ENCODE results near the gene GZMH. TPM values are rescaled to one million over a fixed set of nuclear protein-coding genes. Genes with fewer than 3 reads are reported as not detected.

GZMH gene
- total and polyA plus RNA-seq, 7 donors: 1.7 to 2.5 TPM; not detected in 5

GRCh38 chr14:24633353-24633752, 23.9 kb upstream of the GZMH start:
- no peak for TF ChIP-seq EP300 (IDR thresholded peaks at IDR 0.05)
- TF ChIP-seq POLR2AphosphoS5 (IDR thresholded peaks at IDR 0.05): no peak
- no peak for TF ChIP-seq CTCF (IDR thresholded peaks at IDR 0.05)
- TF ChIP-seq POLR2A (IDR thresholded peaks at IDR 0.05): no peak
- Histone ChIP-seq H3K4me3 (no peak overlapping the region), H3K36me3 (no peaks in the 10 kb centered on the region), H3K9me3 (no peaks in the 10 kb centered on the region), H3K27ac (no peak overlapping the region), H3K27me3 (no peaks in the 10 kb centered on the region), H3K4me1 (no peaks in the 10 kb centered on the region)
- DNase-seq: no peak
- intact Hi-C loops (cut with DNase I): no loop called here
- WGBS, 2 donors: 91 to 95% methylated on average over 1 of the region's 1 CpG

- DNase-seq: no peak
- Histone ChIP-seq H3K36me3 (no peaks in the 10 kb centered on the region), H3K27ac (no peak overlapping the region), H3K4me1 (no peaks in the 10 kb centered on the region), H3K27me3 (no peaks in the 10 kb centered on the region), H3K4me3 (no peak overlapping the region), H3K9me3 (no peaks in the 10 kb centered on the region)
- 32 to 47% methylated on average over 6 of the region's 6 CpGs for WGBS, 2 donors
- no peak for TF ChIP-seq POLR2A (IDR thresholded peaks at IDR 0.05)
- TF ChIP-seq CTCF (IDR thresholded peaks at IDR 0.05): no peak
- intact Hi-C loops (cut with DNase I): no loop called here
Measured at GRCh38 chr14:24632761-24633160, 23.3 kb upstream of the GZMH start.

GRCh38 chr14:24632336-24632735, 22.9 kb upstream of the GZMH start:
- Histone ChIP-seq H3K4me1 (no peaks in the 10 kb centered on the region), H3K9me3 (no peaks in the 10 kb centered on the region), H3K27ac (no peak overlapping the region), H3K36me3 (no peaks in the 10 kb centered on the region), H3K27me3 (no peaks in the 10 kb centered on the region), H3K4me3 (no peak overlapping the region)
- no peak for DNase-seq
- 27 to 58% methylated on average over 4 of the region's 4 CpGs for WGBS, 2 donors
- no peak for TF ChIP-seq POLR2A (IDR thresholded peaks at IDR 0.05)
- TF ChIP-seq EP300 (IDR thresholded peaks at IDR 0.05): no peak
- TF ChIP-seq POLR2AphosphoS5 (IDR thresholded peaks at IDR 0.05): no peak
- no peak for TF ChIP-seq CTCF (IDR thresholded peaks at IDR 0.05)
- intact Hi-C loops (cut with DNase I): no loop called here

- 93 to 95% methylated on average over 11 of the region's 11 CpGs for WGBS, 2 donors
- no peaks in the 10 kb centered on the region for H3K4me1 ChIP-seq
- intact Hi-C loops (cut with DNase I): no loop called here
- H3K4me3 ChIP-seq: no peak overlapping the region
- H3K9me3 ChIP-seq: no peaks in the 10 kb centered on the region
- H3K27me3 ChIP-seq: no peaks in the 10 kb centered on the region
- DNase-seq: no peak
- H3K36me3 ChIP-seq: no peaks in the 10 kb centered on the region
- H3K27ac ChIP-seq: no peak overlapping the region
- TF ChIP-seq EP300 (IDR thresholded peaks at IDR 0.05) (no peak), POLR2A (IDR thresholded peaks at IDR 0.05) (no peak), POLR2AphosphoS5 (IDR thresholded peaks at IDR 0.05) (no peak), CTCF (IDR thresholded peaks at IDR 0.05) (no peak)
Measured at GRCh38 chr14:24631749-24632335, 22.4 kb upstream of the GZMH start.

- Histone ChIP-seq H3K27ac (no peak overlapping the region), H3K4me1 (no peaks in the 10 kb centered on the region), H3K36me3 (no peaks in the 10 kb centered on the region), H3K27me3 (no peaks in the 10 kb centered on the region), H3K9me3 (no peaks in the 10 kb centered on the region), H3K4me3 (no peak overlapping the region)
- 54 to 80% methylated on average over 10 of the region's 10 CpGs for WGBS, 2 donors
- no peak for DNase-seq
- TF ChIP-seq POLR2A (IDR thresholded peaks at IDR 0.05) (no peak), EP300 (IDR thresholded peaks at IDR 0.05) (no peak), CTCF (IDR thresholded peaks at IDR 0.05) (no peak), POLR2AphosphoS5 (IDR thresholded peaks at IDR 0.05) (no peak)
- intact Hi-C loops (cut with DNase I): no loop called here
Measured at GRCh38 chr14:24630872-24631477, 21.5 kb upstream of the GZMH start.

All from sigmoid colon (tissue), 7 donors.